Measurements from ENCODE around the gene ACE2.
"Not testable (repeated sequence)": the region's sequence is repeated elsewhere in the genome, so short reads cannot be mapped to it uniquely, and the experiment has no call there.

The ACE2 gene

DNA sequence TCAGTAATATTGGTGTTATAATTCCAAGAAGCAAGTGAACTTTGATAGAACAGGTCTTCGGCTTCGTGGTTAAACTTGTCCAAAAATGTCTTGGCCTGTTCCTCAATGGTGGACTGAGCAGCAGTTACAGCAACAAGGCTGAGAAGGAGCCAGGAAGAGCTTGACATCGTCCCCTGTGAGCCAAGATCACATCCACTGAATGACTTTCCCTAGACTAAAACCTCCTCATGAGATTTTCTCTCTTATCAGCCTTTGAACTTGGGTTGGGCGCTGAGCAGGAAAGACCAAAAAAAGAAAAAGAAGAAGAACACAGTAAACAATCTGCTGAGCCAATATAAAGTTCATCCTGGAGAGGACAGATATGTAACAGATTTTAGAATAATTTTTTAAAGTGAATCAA, at the start of gene ACE2:
Gene ACE2 (minus strand): TSS at position 216 of the 400 bp plus-strand sequence. CDS start 49 bp downstream, at position 167.
- DNase-seq: no peak

DNA sequence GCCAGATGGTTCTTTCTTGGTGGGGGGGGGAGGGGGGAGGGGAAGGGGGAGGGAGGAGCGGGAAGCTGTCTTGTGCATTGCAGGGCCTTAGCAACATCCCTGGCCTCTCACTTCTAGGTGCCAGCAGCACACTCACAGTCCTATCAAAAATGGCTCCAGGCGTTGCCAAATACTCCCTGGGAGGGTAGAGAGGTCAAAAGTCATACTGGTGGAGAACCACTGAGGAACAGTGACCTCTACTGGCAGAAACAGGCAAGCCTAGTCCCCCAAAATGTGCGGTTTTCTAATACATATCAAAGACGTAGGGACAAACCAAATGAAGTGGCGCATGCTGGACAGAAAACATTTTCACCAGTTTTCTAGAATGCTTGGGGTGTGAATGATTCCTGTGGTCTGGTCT, 46.8 kb upstream of the ACE2 start:
- not testable (repeated sequence) for DNase-seq

DNA sequence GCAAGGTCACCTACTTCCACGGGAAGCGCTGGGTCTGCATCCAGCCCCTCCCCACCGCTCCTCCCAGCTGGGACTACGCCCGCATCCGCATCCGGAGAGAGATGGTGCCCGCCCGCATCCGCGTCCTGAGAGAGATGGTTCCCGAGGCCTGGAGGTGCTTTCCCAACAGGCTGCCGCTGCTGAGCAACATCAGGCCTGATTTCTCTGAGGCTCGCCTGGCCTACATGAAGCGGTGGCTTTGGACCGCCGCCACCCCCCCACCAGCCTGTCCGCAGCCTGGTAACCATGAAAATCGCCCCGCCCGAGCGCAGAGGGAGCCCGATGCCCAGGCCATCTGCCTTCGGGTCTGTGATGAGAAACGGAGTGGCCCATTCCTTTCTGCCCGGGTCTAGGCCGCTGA, 45.8 kb upstream of the ACE2 start:
- no peak for DNase-seq

DNA sequence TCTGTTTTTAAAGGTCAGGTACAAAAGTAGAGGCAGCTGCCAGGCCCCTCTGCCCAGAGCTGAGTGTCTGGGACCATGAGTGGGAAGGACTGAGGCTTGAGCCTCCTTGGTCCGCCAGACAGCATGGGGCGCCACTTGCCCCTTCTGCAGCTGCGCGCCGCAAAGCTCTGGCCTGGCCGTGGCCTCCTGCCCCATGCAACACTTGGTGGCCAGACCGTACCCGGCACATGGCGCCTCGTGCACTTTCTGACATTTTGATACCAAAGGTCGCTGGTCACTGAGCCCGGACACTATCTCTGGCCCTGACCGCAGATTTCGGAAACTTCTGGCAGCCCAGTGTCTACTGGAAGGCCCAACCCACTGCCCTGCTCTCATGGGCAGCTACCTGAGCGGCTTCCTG, 45.3 kb upstream of the ACE2 start:
- no peak for DNase-seq

DNA sequence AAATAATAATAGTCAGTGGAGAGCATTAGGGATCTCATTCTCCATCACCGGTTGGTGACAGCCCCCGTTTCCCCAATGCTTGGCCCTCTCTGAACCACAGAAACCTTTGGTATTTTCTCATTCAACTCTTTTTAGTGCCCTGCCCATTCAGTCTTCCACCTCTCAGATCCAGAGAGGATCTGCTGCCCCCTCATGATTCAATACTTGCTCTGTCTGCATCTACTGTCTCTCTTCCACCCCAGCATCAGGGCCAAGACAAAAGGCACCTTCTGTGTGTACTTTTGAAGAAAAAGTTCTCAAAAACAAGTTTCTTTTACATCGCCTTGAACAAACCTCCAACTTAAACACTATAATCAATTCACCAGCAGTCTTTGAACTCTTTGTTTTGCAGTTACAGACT, 44.5 kb upstream of the ACE2 start:
- DNase-seq: no peak

DNA sequence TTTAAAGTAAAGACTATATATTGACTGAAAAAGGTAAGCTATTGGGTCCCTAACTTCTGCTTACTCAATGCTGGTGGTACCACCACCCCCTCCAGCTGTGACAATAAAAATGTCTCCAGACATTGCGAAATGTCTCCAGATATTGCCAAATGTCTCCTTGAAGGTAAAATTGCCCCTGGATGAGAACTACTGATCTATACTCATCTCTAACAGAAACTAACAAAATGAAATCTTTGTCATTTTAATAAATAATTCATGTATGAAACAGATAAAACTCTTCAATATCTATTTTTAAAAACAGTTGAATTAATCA, 43.8 kb upstream of the ACE2 start:
- no peak for DNase-seq

DNA sequence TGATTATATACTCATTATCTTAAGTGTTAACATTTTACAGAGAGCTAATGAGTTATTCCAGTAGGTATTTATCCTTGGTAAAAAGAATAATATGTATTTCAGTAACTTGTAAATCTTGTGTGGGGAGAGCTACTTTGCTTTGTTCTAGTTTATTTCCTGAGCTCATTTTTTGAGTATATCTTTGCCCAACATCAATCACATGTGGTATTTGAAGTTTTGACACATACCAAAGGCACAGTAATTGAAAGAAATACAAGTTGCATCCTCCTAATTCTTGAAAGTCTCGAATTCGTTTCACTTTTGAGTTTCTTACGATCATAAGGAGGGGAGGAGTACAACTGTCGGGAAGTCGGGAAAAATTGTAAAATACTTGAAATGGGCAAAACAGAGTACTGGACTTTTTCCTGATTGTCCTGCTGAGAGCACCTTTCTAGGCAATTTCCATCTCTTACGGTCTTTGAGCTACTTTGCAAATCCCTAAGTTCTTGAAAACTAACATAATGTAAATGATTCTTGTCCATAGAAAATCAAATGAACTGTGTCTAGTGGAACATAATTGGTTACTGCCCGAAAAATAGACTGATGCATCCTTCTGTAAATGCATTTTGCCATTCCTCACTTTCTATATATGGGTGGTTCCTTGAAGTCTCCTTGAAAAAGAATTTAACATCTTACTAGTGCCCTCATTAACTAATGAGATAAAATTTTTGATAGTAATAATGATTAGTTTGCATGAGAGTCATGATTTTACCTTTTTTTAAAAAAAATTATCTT, 43.2 kb upstream of the ACE2 start:
- no peak for DNase-seq

DNA sequence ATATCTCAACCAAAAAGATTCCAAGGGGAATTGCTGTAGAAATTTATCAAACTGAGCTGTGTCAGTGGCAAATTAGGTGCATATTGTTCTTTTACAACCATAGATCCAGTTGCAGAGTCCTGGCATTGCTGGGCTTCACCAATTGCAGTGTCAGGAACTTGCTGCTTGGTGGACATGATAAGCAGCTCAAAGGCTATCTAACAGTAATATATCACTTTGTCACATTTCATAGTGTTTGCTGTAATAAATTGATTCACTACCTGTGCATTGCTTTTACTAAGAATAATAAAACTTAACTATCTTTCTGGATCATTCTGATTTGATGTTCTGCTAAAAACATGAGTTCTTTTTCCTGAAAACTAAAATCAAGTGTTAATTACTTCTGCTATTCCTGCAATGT, 30.9 kb upstream of the ACE2 start:
- DNase-seq: no peak

DNA sequence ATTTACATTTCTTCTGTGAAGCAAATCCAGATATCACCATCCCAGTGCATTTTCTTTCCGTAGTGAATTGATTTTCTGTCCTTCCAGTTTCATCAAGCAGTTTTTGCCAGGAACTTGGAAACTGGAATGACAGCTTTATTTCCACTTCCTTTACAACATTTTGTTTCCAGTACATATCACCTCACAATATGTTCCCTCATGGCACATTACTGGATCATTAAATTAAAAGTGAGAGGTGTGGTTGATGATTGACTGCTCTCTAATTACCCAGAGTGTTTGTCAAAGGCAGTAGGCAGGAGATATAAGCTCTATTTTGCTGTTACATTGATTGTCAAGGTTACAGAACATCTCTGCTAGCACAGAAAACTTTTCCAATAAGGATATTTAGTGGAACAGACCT, 22.3 kb upstream of the ACE2 start:
- no peak for DNase-seq

DNA sequence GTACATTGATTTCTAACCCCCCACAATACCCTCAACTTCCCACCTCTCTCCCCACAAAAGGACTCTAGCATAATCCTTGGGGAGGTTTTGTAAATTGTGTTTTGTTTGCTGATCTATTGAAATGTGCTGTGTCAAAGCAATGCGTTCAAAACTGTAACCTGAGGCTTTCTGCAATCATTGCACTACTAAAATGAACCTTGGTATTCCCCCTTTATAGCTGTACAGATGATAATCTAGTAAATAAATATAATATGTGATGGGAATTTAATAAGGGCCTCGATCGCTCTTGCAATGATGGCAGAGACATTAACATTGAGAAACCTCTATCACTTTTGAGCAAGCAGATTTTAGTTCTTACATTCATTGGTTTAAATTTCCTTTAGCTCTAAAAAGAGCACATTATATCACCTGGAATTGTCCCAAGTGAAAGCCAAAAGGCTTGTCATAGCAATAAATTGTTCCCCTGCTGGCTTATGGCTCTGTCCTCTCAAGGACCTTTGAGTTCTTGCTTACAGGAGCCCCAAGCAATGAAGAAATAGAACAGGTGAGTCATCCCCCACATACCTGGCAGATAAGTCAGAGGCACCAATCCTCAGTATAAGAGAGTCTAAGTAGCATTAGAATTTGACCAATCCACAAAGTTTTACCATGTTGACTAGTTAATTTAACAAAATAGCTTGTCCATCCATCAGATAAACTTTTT, 18.4 kb upstream of the ACE2 start:
- no peak for DNase-seq

DNA sequence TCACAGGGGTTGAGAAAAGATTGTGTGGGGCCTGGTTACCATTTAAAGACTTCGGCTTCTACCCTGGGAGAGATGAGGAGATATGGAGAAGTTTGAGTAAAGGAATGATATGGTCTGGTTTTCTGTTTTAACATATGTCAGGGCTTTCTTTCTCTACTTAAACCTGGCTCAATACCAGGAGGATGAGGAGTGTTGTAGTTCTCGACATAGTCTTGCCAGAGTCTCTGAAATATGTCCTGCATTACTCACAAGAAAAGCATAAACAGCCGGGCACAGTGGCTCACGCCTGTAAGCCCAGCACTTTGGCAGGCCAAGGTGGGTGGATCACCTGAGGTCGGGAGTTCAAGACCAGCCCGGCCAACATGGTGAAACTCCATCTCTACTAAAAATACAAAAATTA, 16.4 kb upstream of the ACE2 start:
- no peak for DNase-seq

DNA sequence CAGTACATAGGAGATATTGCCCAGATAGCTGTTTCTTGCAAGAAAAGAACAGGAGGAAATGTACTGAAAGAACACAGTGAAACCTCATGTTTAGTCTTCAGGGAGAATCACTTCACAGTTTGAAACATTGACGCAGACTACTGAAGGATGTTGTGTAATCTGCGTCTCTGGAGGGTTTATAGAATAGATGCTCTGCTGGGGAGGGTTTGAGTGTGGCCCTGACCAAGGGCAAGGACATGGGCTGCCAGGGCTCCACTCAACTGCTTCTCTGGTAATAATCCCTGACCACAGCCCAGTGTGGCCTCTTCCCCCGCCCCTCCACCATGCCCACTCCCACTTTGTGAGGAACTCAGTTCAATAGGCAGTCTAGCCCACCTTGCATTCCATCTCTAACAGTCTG, 15.8 kb upstream of the ACE2 start:
- DNase-seq: no peak

DNA sequence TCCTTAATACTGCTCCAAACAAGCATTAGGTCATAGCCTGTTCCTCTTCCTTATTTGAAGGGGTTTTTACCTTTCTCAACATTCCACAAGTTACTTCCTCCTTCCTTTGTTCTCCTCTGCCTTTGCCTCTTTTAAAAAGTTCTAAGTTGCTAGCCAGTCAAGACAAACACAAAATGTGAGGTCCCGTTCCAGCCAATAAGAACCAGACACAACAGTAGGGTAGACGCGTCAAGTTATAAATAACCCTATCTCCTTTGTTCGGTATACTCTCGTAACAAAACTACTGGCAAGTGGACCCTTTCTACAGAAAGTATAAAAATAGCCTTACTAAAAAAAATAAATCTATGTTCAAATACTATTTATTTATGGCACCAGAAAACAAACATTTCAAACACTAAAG, 6.3 kb upstream of the ACE2 start:
- DNase-seq: no peak

DNA sequence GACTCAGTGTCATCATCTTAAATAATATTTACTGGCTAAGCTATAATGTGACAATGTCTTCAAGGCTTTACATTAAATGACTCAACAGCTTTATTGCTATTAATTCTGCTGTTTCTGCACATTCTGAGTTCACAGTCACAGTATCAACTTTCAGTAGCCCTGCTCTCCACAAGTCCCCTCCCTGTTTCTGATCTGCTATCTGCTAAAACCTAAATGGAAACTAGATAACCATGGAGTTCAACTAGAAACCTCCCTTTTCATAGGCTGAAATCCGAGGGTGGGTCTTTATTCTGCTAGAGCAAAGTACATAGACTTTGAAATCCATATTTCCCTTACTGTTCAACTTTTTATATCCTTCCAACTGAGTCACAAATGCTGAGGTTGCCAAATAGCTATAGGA, 5.4 kb upstream of the ACE2 start:
- DNase-seq: no peak

DNA sequence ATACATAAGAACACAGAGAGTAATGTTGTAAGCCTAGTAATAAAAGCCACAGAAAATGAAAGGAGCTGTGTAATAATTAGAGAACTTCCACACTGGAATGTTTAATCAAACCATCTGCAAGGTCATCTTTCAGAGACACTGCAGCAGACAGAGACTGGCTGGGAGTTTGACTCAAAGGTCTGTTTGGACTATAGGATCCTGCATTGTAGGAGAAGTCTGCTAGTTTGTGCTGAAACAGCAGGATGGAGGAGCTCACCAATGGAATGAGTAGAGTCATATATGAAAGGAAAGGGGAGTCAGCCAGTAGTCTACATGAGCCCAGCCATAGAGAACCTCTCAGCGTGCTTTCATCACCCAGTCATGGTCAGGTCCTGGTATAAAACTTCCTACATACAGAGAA, 4.5 kb upstream of the ACE2 start:
- DNase-seq: no peak

DNA sequence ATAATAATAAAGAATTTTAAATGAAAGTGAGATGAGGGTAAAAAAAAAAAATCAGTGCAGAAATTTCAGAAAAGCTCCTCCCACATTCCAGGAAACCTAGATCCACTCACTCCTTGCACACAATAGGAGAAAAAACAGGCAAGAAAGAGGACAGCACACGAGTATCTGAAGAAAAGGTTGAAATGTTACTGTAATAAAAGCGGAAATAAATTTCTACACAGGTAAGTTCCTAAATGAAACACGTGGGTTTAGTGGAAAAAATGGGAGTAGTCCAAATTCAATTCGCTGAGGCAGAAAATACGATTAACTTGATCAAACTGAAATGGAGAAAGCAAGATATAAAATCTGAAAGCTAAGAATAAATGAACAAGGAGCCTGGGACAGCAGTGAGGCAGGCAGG, 2.0 kb upstream of the ACE2 start:
- DNase-seq: no peak

DNA sequence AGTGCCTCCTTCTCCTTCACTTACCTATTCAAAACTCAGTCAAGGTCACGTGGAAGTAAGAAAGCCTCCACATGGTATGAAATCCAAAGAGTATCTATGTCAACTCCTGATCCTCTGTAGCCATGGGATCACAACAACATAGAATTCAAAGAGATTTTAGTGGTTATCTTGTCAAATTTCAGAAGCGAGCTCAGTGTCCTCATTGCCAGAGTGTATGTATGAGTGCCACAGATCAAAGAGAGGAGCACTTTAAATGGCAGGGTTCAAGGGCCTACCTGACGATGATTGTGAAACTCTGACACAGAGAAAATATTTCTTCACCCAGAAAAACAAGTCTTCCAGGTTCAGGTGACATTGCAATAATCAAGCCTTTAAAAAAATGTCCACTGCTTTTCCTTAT, 1.2 kb upstream of the ACE2 start:
- DNase-seq: no peak

DNA sequence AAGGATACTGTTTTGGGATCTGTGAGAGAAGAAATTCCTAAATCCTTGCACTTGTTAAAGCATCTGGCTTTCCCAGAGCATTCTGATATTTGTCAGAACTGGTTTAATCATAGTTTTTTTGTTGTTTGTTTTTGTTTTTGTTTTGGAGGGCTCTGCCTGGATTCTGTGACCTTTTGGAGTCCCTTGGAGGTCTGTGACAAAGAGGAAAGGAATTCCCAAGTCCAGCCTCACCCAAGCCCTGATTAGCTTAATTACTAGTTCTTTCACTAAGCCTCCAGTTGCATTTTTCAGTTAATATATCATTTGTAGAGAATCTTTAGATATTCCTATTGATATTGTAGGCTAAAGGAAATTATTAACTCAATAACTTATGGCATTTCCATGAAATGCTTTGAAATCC, 711 bp downstream of the ACE2 start:
- DNase-seq: no peak

DNA sequence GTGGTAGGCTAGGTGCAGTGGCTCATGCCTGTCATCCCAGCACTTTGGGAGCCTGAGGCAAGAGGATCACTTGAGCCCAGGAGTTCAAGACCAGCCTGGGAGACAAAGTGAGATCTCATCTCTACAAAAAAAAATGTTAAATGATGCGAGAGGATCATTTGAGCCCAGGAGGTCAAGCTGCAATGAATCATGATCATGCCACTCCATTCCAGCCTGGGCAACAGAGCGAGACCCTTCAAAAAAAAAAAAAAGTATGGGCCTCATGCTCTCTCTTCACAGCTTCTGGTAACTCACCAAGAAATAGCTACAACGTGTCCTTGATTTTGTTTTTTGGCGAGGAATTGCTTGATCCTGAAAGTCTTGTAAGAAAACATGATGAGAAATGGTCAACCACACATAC, 1.3 kb downstream of the ACE2 start:
- no peak for DNase-seq

DNA sequence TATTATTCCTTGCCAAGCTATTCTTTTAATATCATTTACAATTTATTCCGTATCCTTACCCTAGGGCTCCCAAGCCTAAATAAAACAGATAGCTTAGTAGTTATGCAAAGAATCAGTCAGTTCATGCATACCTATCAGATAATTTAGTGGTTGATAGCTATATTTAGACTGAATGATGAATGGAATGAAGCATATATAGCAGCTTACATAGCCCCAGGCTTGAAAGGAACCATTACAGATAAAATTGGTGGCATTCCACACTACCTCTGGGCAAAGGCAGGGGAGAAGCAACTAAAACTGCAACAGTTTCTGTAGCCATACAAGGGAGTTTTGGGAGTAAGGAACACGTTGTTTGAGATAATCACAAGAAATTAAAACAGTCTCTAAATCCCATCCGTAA, 2.7 kb downstream of the ACE2 start:
- no peak for DNase-seq

DNA sequence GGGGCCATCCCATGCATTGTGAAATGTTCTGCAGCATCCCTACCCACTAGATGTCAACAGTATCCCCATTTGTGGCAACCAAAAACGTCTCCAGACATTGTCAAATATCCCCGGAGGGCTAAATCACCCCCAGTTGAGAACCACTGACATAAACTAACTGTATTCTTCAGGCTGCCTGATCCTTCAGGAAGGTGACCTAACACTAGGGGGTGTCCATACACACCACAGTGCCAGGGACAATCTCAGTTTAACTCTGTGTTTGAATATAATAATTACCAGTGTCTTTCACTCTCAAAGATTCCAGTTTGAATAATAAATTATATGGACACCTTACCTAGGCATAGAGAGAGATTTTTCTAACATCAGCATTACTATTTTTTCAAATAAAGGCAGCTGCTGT, 6.4 kb downstream of the ACE2 start:
- no peak for DNase-seq

DNA sequence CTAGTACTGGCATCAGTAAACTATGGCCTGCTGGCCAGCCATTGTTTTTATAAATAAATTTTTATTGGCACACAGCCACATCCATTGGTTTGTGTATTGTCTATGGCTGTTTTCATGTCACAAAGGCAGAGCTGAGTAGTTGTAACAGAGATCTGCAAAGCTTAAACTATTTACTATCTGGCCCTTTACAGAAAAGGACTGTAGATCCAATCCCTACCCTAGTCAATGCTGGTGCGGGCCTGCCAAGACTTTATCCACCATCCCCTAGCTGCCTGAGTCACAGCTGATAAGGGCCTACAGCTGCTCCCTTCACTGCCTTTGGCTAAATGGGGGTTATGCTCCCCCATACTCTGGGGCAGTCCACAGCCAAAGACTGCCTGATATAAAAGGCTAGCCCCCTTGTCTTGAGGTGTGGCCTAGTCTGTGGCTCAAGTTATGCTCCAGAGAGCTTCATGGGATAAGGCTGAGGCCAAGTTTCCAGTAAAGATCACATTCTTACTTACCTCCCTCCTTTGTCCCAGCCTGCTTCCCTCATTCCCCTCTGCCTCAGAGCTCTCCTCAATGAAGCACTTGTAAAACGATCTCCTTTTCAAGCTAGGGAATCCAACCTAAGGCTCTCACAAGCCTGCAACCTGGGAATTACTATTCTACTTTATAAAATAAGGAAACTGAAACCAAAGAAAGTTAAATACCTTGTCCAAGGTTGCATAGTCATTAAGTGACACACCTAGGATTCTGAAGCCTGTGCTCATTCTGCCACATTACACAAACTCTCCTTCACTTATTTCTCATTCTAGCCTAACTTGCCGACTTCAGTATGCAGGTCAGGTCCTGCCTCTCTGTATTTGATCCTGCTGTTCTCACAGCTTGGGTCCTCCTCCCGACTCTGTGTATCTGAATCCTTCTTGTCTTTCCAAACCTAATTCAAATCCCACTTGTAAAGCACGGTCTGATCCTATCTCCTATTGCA, 20.7 kb downstream of the ACE2 start:
- no peak for DNase-seq

DNA sequence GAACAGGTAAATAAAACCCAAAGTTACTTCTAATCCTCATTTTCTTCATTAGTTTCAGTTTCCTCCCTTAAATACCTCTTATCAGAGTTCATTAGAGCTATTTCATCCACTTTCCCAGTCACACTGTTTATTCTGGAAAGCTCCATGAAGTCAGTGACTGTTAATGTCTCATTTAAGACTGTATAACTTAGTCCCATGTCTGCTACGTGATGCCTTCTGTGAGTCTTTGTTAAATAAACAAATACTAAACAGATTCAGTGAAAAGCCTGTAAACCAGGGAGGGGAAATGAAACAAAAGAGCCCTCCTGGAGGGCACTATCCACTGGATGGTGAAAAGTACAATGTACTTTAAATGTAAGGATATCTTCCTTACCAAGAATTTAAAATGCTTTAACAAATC, 24.7 kb downstream of the ACE2 start:
- DNase-seq: no peak

DNA sequence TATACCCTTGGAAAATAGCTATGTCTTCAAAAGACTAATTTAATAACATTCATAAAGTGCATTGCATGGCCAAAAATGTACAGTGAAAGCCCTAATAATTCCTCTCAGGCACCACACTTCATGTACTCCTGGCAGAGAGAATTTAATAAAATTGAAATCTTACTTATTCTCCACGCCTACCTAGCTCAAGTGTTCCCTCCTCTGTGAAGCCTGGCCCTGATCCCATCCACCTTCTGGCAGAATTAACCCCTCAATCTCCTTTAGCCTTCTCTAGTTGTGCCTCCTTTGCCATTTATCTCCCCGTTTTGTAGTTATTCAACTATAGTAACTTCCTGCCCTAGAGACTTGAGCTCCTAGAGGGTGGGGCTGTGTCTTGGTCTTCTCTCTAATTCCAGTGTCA, 26.7 kb downstream of the ACE2 start:
- no peak for DNase-seq
